H9 (cell line): ENCODE data around the gene GGPS1. TPM values are rescaled to one million over a fixed set of nuclear protein-coding genes. Genes with fewer than 3 reads are reported as not detected.

ENCODE experiments used
- DNase-seq: peaks from one replicate; pipeline ENCODE4 v3.0.0-alpha.2; 2017
- H2AFZ ChIP-seq: one replicate; pipeline ENCODE4 v1.6.1; 2013; ENCODE audit warnings: mild to moderate bottlenecking, low read length, control low read depth, moderate library complexity
- H2AK5ac ChIP-seq: 2 replicates; pipeline ENCODE4 v1.6.1; 2013; ENCODE audit warnings: low read length, control low read depth, mixed read lengths; ENCODE audit not compliant: insufficient read length
- H2BK120ac ChIP-seq: one replicate; pipeline ENCODE4 v1.6.1; 2013; ENCODE audit warnings: low read depth, mild to moderate bottlenecking, low read length, control low read depth, inconsistent platforms; ENCODE audit not compliant: poor library complexity, severe bottlenecking
- H2BK12ac ChIP-seq: 2 replicates; pipeline ENCODE4 v1.6.1; 2013; ENCODE audit warnings: low read length, control low read depth, mixed read lengths, low read depth; ENCODE audit not compliant: insufficient read length
- H2BK15ac ChIP-seq: 2 replicates; pipeline ENCODE4 v1.6.1; 2013; ENCODE audit warnings: low read depth, low read length, control low read depth
- H2BK20ac ChIP-seq: one replicate; pipeline ENCODE4 v1.6.1; 2013; ENCODE audit warnings: low read depth, mild to moderate bottlenecking, low read length, control low read depth, inconsistent platforms; ENCODE audit not compliant: poor library complexity, severe bottlenecking
- H2BK5ac ChIP-seq: 2 replicates; pipeline ENCODE4 v1.6.1; 2013; ENCODE audit warnings: low read length, control low read depth, mixed read lengths; ENCODE audit not compliant: insufficient read length
- H3K14ac ChIP-seq: 2 replicates; pipeline ENCODE4 v1.6.1; 2013; ENCODE audit warnings: low read length, control low read depth; ENCODE audit not compliant: insufficient read depth
- H3K18ac ChIP-seq: 2 replicates; pipeline ENCODE4 v1.6.1; 2013; ENCODE audit warnings: low read depth, mild to moderate bottlenecking, mixed read lengths, low read length, control low read depth; ENCODE audit not compliant: insufficient read length
- H3K23ac ChIP-seq: 2 replicates; pipeline ENCODE4 v1.6.1; 2013; ENCODE audit warnings: low read length, control low read depth, mixed read lengths, low read depth; ENCODE audit not compliant: insufficient read length
- H3K23me2 ChIP-seq: 2 replicates; pipeline ENCODE4 v1.6.1; 2013; ENCODE audit warnings: low read depth, mild to moderate bottlenecking, mixed read lengths, low read length, control low read depth; ENCODE audit not compliant: insufficient read length, poor library complexity, severe bottlenecking
- H3K27ac ChIP-seq: 2 replicates; pipeline ENCODE4 v1.5.1; 2013; ENCODE audit warnings: low read length, control low read depth, mixed read lengths, low read depth; ENCODE audit not compliant: insufficient read length
- H3K27me3 ChIP-seq: 2 replicates; pipeline ENCODE4 v1.6.1; 2013; ENCODE audit warnings: low read length, control low read depth, inconsistent platforms; ENCODE audit not compliant: insufficient read depth
- H3K4ac ChIP-seq: 2 replicates; pipeline ENCODE4 v1.6.1; 2013; ENCODE audit warnings: low read depth, mild to moderate bottlenecking, control low read depth, inconsistent platforms, low read length, moderate library complexity
- H3K4me1 ChIP-seq: 2 replicates; pipeline ENCODE4 v1.6.1; 2013; ENCODE audit warnings: low read length, control low read depth, inconsistent platforms; ENCODE audit not compliant: insufficient read depth
- H3K4me2 ChIP-seq: 2 replicates; pipeline ENCODE4 v1.6.1; 2013; ENCODE audit warnings: low read length, control low read depth, mixed read lengths; ENCODE audit not compliant: insufficient read length, insufficient read depth
- H3K56ac ChIP-seq: 2 replicates; pipeline ENCODE4 v1.6.1; 2013; ENCODE audit warnings: low read depth, mild to moderate bottlenecking, mixed read lengths, low read length, control low read depth; ENCODE audit not compliant: insufficient read length
- H3K79me1 ChIP-seq: 2 replicates; pipeline ENCODE4 v1.6.1; 2013; ENCODE audit warnings: low read depth, mild to moderate bottlenecking, moderate library complexity, low read length, control low read depth, inconsistent platforms; ENCODE audit not compliant: insufficient read depth, poor library complexity, severe bottlenecking
- H3K79me2 ChIP-seq: 2 replicates; pipeline ENCODE4 v1.6.1; 2013; ENCODE audit warnings: low read length, control low read depth, inconsistent platforms; ENCODE audit not compliant: insufficient read depth
- H3K9ac ChIP-seq: 2 replicates; pipeline ENCODE4 v1.6.1; 2013; ENCODE audit warnings: low read length, control low read depth, mixed read lengths; ENCODE audit not compliant: insufficient read length; ENCODE audit errors: extremely low read depth
- H3K9me3 ChIP-seq: one replicate; pipeline ENCODE4 v1.6.1; 2013; ENCODE audit warnings: low read depth, low read length, inconsistent platforms; ENCODE audit not compliant: control insufficient read depth
- H3T11ph ChIP-seq: one replicate; pipeline ENCODE4 v1.6.1; 2013; ENCODE audit warnings: mild to moderate bottlenecking, low read length, control low read depth, inconsistent platforms
- H4K20me1 ChIP-seq: one replicate; pipeline ENCODE4 v1.6.1; 2013; ENCODE audit not compliant: control insufficient read depth, insufficient read length, insufficient read depth
- H4K5ac ChIP-seq: 2 replicates; pipeline ENCODE4 v1.6.1; 2013; ENCODE audit warnings: low read depth, mild to moderate bottlenecking, mixed read lengths, low read length, control low read depth; ENCODE audit not compliant: insufficient read length
- H4K8ac ChIP-seq: replicated peaks from 2 replicates; pipeline ENCODE4 v1.6.1; 2013; ENCODE audit warnings: low read length, control low read depth, mixed read lengths, low read depth; ENCODE audit not compliant: insufficient read length
- H4K91ac ChIP-seq: 2 replicates; pipeline ENCODE4 v1.6.1; 2013; ENCODE audit warnings: low read depth, mild to moderate bottlenecking, moderate library complexity, mixed read lengths, low read length, control low read depth; ENCODE audit not compliant: insufficient read length
- H3K27ac Mint-ChIP-seq, 3 experiments: 2 replicates in 2 of 3; 3 replicates in 1 of 3; pipeline ENCODE4 v1.8.0; 2020 to 2021; ENCODE audit warnings: mixed read lengths in 3 of 3, mild to moderate bottlenecking in 1 of 3, moderate library complexity in 1 of 3
- H3K27me3 Mint-ChIP-seq: 2 replicates; pipeline ENCODE4 v1.8.0; 2021; ENCODE audit warnings: low read depth, mild to moderate bottlenecking, moderate library complexity, mixed read lengths
- H3K36me3 Mint-ChIP-seq, 3 experiments: 2 replicates in 2 of 3; 3 replicates in 1 of 3; pipeline ENCODE4 v1.8.0; 2020 to 2021; ENCODE audit warnings: low read depth in 3 of 3, mixed read lengths in 3 of 3; ENCODE audit not compliant: insufficient read depth in 1 of 3
- H3K4me1 Mint-ChIP-seq, 2 experiments: 2 replicates each; pipeline ENCODE4 v1.8.0; 2020; ENCODE audit warnings: mixed read lengths in 2 of 2
- H3K4me3 Mint-ChIP-seq, 2 experiments: 2 replicates in 1 of 2; 3 replicates in 1 of 2; pipeline ENCODE4 v1.8.0; 2020 to 2021; ENCODE audit warnings: mild to moderate bottlenecking in 2 of 2, mixed read lengths in 2 of 2, moderate library complexity in 1 of 2
- H3K9me3 Mint-ChIP-seq, 2 experiments: 2 replicates in 1 of 2; 3 replicates in 1 of 2; pipeline ENCODE4 v1.8.0; 2020; ENCODE audit warnings: mild to moderate bottlenecking in 2 of 2, mixed read lengths in 2 of 2, moderate library complexity in 1 of 2
- WGBS: extraction: QIAGEN DNeasy Blood & Tissue Kit; methylation state at CpG from one replicate; pipeline ENCODE4 v1.1.7; 2013; ENCODE audit warnings: missing lambda C conversion rate, low lambda C conversion rate, mixed read lengths; ENCODE audit not compliant: insufficient read length; ENCODE audit errors: extremely low coverage; 5-methylcytosine and 5-hydroxymethylcytosine counted together
- total RNA-seq: library from RNA; stranded (reverse); gene quantifications from 2 replicates; pipeline ENCODE4 v1.2.1, GENCODE V29; 2021
- TF ChIP-seq, protein P1 (sequence below): fragments of 200-600 bp; sonication (generic); conservative IDR thresholded peaks from 3 replicates; pipeline ENCODE4 v1.8.0; 2021; ENCODE audit warnings: antibody characterized with exemption, mild to moderate bottlenecking

Gene GGPS1
- total RNA-seq, 1 experiment from 2014 or later, result 44.7 TPM

DNA sequence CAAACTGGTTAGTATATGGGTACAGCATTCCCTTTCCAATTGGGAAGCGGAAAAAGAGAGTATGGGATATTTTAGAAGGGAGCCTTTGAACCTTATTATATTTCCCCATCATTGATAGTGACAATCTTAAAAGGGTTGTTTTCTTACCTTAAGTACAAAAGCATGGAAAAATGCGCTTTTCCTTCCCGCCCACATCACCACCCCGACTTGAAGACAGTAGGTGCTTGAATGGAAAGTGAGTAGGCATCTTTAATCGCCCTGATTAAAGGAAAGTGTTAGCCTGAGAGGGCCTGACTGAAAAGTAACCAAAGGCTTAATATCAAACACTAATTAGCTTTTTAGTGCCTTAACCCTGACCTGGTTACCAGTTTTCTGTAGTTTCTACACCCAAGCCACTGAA, 15.4 kb downstream of the GGPS1 start:
- Histone ChIP-seq H3K9ac (no peak overlapping the region), H4K8ac (no peak overlapping the region), H2BK15ac (no peak overlapping the region), H4K5ac (no peak overlapping the region), H3K4me2 (no peak overlapping the region), H3K18ac (no peak overlapping the region), H3K4me1 (no peaks in the 10 kb centered on the region), H3K9me3 (no peaks in the 10 kb centered on the region), H3K27ac (no peak overlapping the region), H3K23me2 (no peaks in the 10 kb centered on the region), H3K27me3 (no peaks in the 10 kb centered on the region), H3K14ac (no peak overlapping the region), H2BK12ac (no peak overlapping the region), H4K91ac (no peak overlapping the region), H4K20me1 (no peaks in the 10 kb centered on the region), H2AK5ac (no peak overlapping the region), H3K79me1 (no peaks in the 10 kb centered on the region), H3K56ac (no peak overlapping the region), H3K4ac (no peak overlapping the region), H2BK120ac (no peak overlapping the region), H2BK20ac (no peak overlapping the region), H3T11ph (no peak overlapping the region), H2BK5ac (no peak overlapping the region), H3K23ac (no peak overlapping the region), H3K79me2 (no peaks in the 10 kb centered on the region), H2AFZ (no peak overlapping the region)
- peaks cover 3 to 4% of the 10 kb centered on the region in 2 experiments; a peak in 2 of 4 replicates for H3K4me1 Mint-ChIP-seq
- peaks cover 10 to 30% (median 27%) of the 10 kb centered on the region in 3 experiments; a peak in 6 of 7 replicates for H3K36me3 Mint-ChIP-seq
- no peaks in the 10 kb centered on the region for H3K27me3 Mint-ChIP-seq
- H3K27ac Mint-ChIP-seq, result no peak overlapping the region; a peak in 1 of 7 replicates
- TF ChIP-seq, protein P1, sequence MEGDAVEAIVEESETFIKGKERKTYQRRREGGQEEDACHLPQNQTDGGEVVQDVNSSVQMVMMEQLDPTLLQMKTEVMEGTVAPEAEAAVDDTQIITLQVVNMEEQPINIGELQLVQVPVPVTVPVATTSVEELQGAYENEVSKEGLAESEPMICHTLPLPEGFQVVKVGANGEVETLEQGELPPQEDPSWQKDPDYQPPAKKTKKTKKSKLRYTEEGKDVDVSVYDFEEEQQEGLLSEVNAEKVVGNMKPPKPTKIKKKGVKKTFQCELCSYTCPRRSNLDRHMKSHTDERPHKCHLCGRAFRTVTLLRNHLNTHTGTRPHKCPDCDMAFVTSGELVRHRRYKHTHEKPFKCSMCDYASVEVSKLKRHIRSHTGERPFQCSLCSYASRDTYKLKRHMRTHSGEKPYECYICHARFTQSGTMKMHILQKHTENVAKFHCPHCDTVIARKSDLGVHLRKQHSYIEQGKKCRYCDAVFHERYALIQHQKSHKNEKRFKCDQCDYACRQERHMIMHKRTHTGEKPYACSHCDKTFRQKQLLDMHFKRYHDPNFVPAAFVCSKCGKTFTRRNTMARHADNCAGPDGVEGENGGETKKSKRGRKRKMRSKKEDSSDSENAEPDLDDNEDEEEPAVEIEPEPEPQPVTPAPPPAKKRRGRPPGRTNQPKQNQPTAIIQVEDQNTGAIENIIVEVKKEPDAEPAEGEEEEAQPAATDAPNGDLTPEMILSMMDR, result no peak
- no peak overlapping the region for H3K4me3 Mint-ChIP-seq
- WGBS, result no CpG with 5 or more reads among the region's 5 CpGs
- no peaks in the 10 kb centered on the region; a peak in 1 of 5 replicates for H3K9me3 Mint-ChIP-seq
- no peak for DNase-seq
